ENCODE data around the gene TM4SF5. TPM values are rescaled to one million over a fixed set of nuclear protein-coding genes. Genes with fewer than 3 reads are reported as not detected.

The TM4SF5 gene
- total and polyA plus RNA-seq, 9 donors = 0.31 to 0.83 TPM; not detected in 7

- TF ChIP-seq EP300 (IDR thresholded peaks at IDR 0.05) = no peak
- no peak for TF ChIP-seq CTCF (IDR thresholded peaks at IDR 0.05)
- TF ChIP-seq POLR2A (IDR thresholded peaks at IDR 0.05) = no peak
- DNase-seq = no peak
- no peaks in the 10 kb centered on the region for H3K9me3 ChIP-seq
- 78 to 88% (median 84%) methylated on average over 1 of the region's 1 CpG for WGBS, 3 donors
- no peaks in the 10 kb centered on the region for H3K36me3 ChIP-seq
- peaks cover 6% of the 10 kb centered on the region for H3K4me1 ChIP-seq (ENCODE audit: insufficient read depth)
- intact Hi-C loops (cut with DNase I) = no loop called here
- no peak overlapping the region for H3K4me3 ChIP-seq
- no peak overlapping the region for H3K27ac ChIP-seq
- H3K27me3 ChIP-seq = no peaks in the 10 kb centered on the region
Measured at GRCh38 chr17:4795168-4795567, 23.5 kb downstream of the TM4SF5 start.

GRCh38 chr17:4796552-4796920 is 24.9 kb downstream of the TM4SF5 start:
- Histone ChIP-seq H3K4me3 (peak overlapping the region; percentile 75), H3K4me1 (ENCODE audit: insufficient read depth) (peaks cover 4% of the 10 kb centered on the region), H3K36me3 (no peaks in the 10 kb centered on the region), H3K27me3 (no peaks in the 10 kb centered on the region), H3K9me3 (no peaks in the 10 kb centered on the region), H3K27ac (peak overlapping the region; percentile 30 to 54)
- no peak for TF ChIP-seq CTCF (IDR thresholded peaks at IDR 0.05)
- TF ChIP-seq EP300 (IDR thresholded peaks at IDR 0.05) = no peak
- no peak for TF ChIP-seq POLR2A (IDR thresholded peaks at IDR 0.05)
- no peak for DNase-seq
- 0 to 1% (median 1%) methylated on average over 7 of the region's 7 CpGs for WGBS, 3 donors
- intact Hi-C loops (cut with DNase I) = no loop called here

- TF ChIP-seq POLR2A (IDR thresholded peaks at IDR 0.05) (no peak), CTCF (IDR thresholded peaks at IDR 0.05) (no peak), EP300 (IDR thresholded peaks at IDR 0.05) (no peak)
- H3K36me3 ChIP-seq = no peaks in the 10 kb centered on the region
- no peak overlapping the region for H3K4me3 ChIP-seq
- H3K27me3 ChIP-seq = no peaks in the 10 kb centered on the region
- no peak for DNase-seq
- H3K9me3 ChIP-seq = no peaks in the 10 kb centered on the region
- peaks cover 4% of the 10 kb centered on the region for H3K4me1 ChIP-seq (ENCODE audit: insufficient read depth)
- 62 to 76% (median 73%) methylated on average over 10 of the region's 10 CpGs for WGBS, 3 donors
- intact Hi-C loops (cut with DNase I) = no loop called here
- no peak overlapping the region for H3K27ac ChIP-seq
Measured at GRCh38 chr17:4800462-4801196, 28.9 kb downstream of the TM4SF5 start.

GRCh38 chr17:4802228-4802627 is 30.5 kb downstream of the TM4SF5 start, which contains the start of gene C17orf114:
C17orf114 (minus strand) TSS chr17:4802328.
- 75 to 83% (median 77%) methylated on average over 9 of the region's 9 CpGs for WGBS, 3 donors
- TF ChIP-seq POLR2A (IDR thresholded peaks at IDR 0.05) = no peak
- no peak for TF ChIP-seq EP300 (IDR thresholded peaks at IDR 0.05)
- TF ChIP-seq CTCF (IDR thresholded peaks at IDR 0.05) = no peak
- H3K27ac ChIP-seq = no peak within 1 kb of the TSS
- no peaks in the 10 kb centered on the region for H3K9me3 ChIP-seq
- H3K4me3 ChIP-seq = no peak within 1 kb of the TSS
- H3K36me3 ChIP-seq = no peaks in the 10 kb centered on the region
- H3K27me3 ChIP-seq = no peaks in the 10 kb centered on the region
- DNase-seq = no peak
- H3K4me1 ChIP-seq (ENCODE audit: insufficient read depth) = peaks cover 1% of the 10 kb centered on the region
- intact Hi-C loops (cut with DNase I) = no loop called here
